SK-N-SH (cell line): ENCODE data around the gene SLC7A7. TPM values are rescaled to one million over a fixed set of nuclear protein-coding genes. Genes with fewer than 3 reads are reported as not detected.

Experiments
- CTCF ChIA-PET: fragments of 300-600, 350-600 bp; formaldehyde crosslinking; extraction: SDS; loops from one replicate; lab custom pipeline; 2021; lab: Yijun Ruan, JAX
- POLR2A ChIA-PET: fragments of 350-600 bp; sonication (Branson Sonifier 250); formaldehyde crosslinking; extraction: SDS; loops from one replicate; lab custom pipeline; 2020; ENCODE audit warnings: antibody characterized with exemption, inconsistent platforms; lab: Yijun Ruan, JAX
- DNase-seq: peaks from one replicate; pipeline ENCODE4 v3.0.0; 2012
- H2AFZ ChIP-seq: fragments of 200-600 bp; sonication (generic); 2 replicates; pipeline ENCODE4 v1.8.1; 2016; ENCODE audit warnings: antibody characterized with exemption, mild to moderate bottlenecking, low read depth
- H3F3A ChIP-seq: fragments of 200-600 bp; sonication (generic); replicated peaks from 2 replicates; pipeline ENCODE3; 2016; ENCODE audit warnings: antibody characterized with exemption, mild to moderate bottlenecking; ENCODE audit not compliant: insufficient read depth
- H3K27ac ChIP-seq, 2 experiments: fragments of 200-500 bp in 1 of 2; fragments of 200-600 bp in 1 of 2; sonication (Bioruptor generic) in 1 of 2; sonication (generic), shearing (Covaris generic) in 1 of 2; 2 replicates each; pipeline versions ENCODE4 v1.5.1 to v1.6.1; 2014 to 2016; ENCODE audit warnings: low read depth in 2 of 2, inconsistent platforms in 1 of 2, low read length in 1 of 2, mild to moderate bottlenecking in 1 of 2, mixed read lengths in 1 of 2
- H3K27me3 ChIP-seq: fragments of 200-600 bp; sonication (generic), shearing (Covaris generic); 2 replicates; pipeline ENCODE4 v1.6.1; 2016; ENCODE audit warnings: mixed run types; ENCODE audit not compliant: insufficient read depth
- H3K36me3 ChIP-seq, 2 experiments: fragments of 200-500 bp in 1 of 2; fragments of 200-600 bp in 1 of 2; sonication (Bioruptor generic) in 1 of 2; sonication (generic) in 1 of 2; replicated peaks in 1 of 2; 2 replicates each; pipeline versions ENCODE3 to v1.5.1; 2014 to 2016; ENCODE audit warnings: low read length in 1 of 2, mild to moderate bottlenecking in 1 of 2; ENCODE audit not compliant: insufficient read depth in 2 of 2, control insufficient read depth in 1 of 2
- H3K4me1 ChIP-seq, 2 experiments: fragments of 200-500 bp in 1 of 2; fragments of 200-600 bp in 1 of 2; sonication (Bioruptor generic) in 1 of 2; sonication (generic), shearing (Covaris generic) in 1 of 2; 2 replicates each; pipeline versions ENCODE4 v1.5.1 to v1.6.1; 2014 to 2016; ENCODE audit warnings: low read depth in 1 of 2, low read length in 1 of 2, mixed run types in 1 of 2; ENCODE audit not compliant: insufficient read depth in 2 of 2, control insufficient read depth in 1 of 2
- H3K4me2 ChIP-seq: fragments of 200-600 bp; sonication (generic), shearing (Covaris generic); 2 replicates; pipeline ENCODE4 v1.6.1; 2017; ENCODE audit warnings: mixed run types
- H3K4me3 ChIP-seq, 2 experiments: fragments of 200-500 bp in 1 of 2; fragments of 200-600 bp in 1 of 2; sonication (Bioruptor generic) in 1 of 2; sonication (generic), shearing (Covaris generic) in 1 of 2; 2 replicates each; pipeline versions ENCODE4 v1.5.1 to v1.8.1; 2014 to 2016; ENCODE audit warnings: low read depth in 2 of 2, inconsistent platforms in 1 of 2, low read length in 1 of 2, mild to moderate bottlenecking in 1 of 2, mixed read lengths in 1 of 2, moderate library complexity in 1 of 2
- H3K79me2 ChIP-seq: fragments of 200-600 bp; sonication (generic); 2 replicates; pipeline ENCODE4 v1.8.1; 2017; ENCODE audit warnings: mild to moderate bottlenecking; ENCODE audit not compliant: insufficient read depth
- H3K9ac ChIP-seq: fragments of 200-600 bp; sonication (generic); 2 replicates; pipeline ENCODE4 v1.6.1; 2017; ENCODE audit warnings: mixed run types
- H3K9me2 ChIP-seq: fragments of 200-600 bp; sonication (generic); 2 replicates; pipeline ENCODE4 v1.6.1; 2017; ENCODE audit warnings: mixed run types
- H3K9me3 ChIP-seq: fragments of 200-600 bp; sonication (generic); 2 replicates; pipeline ENCODE4 v1.6.1; 2017; ENCODE audit warnings: mixed run types, mild to moderate bottlenecking, moderate library complexity
- H4K20me1 ChIP-seq: fragments of 200-600 bp; sonication (generic); 2 replicates; pipeline ENCODE4 v1.6.1; 2017; ENCODE audit warnings: mild to moderate bottlenecking, mixed run types; ENCODE audit not compliant: insufficient read depth
- CHD2 ChIP-seq: fragments of 150-350 bp; IDR thresholded peaks from 2 replicates; pipeline ENCODE4 v1.6.1; 2018; ENCODE audit warnings: low read length; ENCODE audit not compliant: partially characterized antibody
- CTCF ChIP-seq: fragments of 200-600 bp; sonication (generic); IDR thresholded peaks from 2 replicates; pipeline ENCODE4 v1.6.1; 2017; ENCODE audit warnings: antibody characterized with exemption, mild to moderate bottlenecking, moderate library complexity
- FOSL2 ChIP-seq: IDR thresholded peaks from 2 replicates; pipeline ENCODE4 v1.4.0; 2012; ENCODE audit warnings: low read depth, mild to moderate bottlenecking, moderate library complexity, borderline replicate concordance
- FOXM1 ChIP-seq: IDR thresholded peaks from 2 replicates; pipeline ENCODE4 v1.4.0; 2012; ENCODE audit warnings: low read depth, mild to moderate bottlenecking
- GABPA ChIP-seq: IDR thresholded peaks from 2 replicates; pipeline ENCODE4 v1.4.0; 2012; ENCODE audit warnings: low read depth, mild to moderate bottlenecking
- JUND ChIP-seq: IDR thresholded peaks from 2 replicates; pipeline ENCODE4 v1.4.0; 2012
- MEF2A ChIP-seq: IDR thresholded peaks from 2 replicates; pipeline ENCODE4 v1.4.0; 2012; ENCODE audit warnings: low read depth, borderline replicate concordance
- MXI1 ChIP-seq: IDR thresholded peaks from 2 replicates; pipeline ENCODE4 v1.6.1; 2012; ENCODE audit warnings: mild to moderate bottlenecking, low read depth, low read length, improper control_type of control experiment
- PBX3 ChIP-seq: IDR thresholded peaks from 2 replicates; pipeline ENCODE4; 2012
- POLR2AphosphoS5 ChIP-seq: IDR thresholded peaks from 2 replicates; pipeline ENCODE4 v1.6.1; 2012; ENCODE audit warnings: low read depth, low read length
- RAD21 ChIP-seq: IDR thresholded peaks from 2 replicates; pipeline ENCODE4 v1.6.1; 2012; ENCODE audit warnings: mild to moderate bottlenecking, low read length
- RCOR1 ChIP-seq: fragments of 150-350 bp; IDR thresholded peaks from 2 replicates; pipeline ENCODE4 v1.6.1; 2017; ENCODE audit warnings: antibody characterized with exemption, low read length
- RXRA ChIP-seq: IDR thresholded peaks from 2 replicates; pipeline ENCODE4 v1.4.0; 2012; ENCODE audit warnings: low read depth, mild to moderate bottlenecking, borderline replicate concordance
- SMC3 ChIP-seq: IDR thresholded peaks from 2 replicates; pipeline ENCODE4 v1.6.1; 2012; ENCODE audit warnings: low read depth, low read length, improper control_type of control experiment
- ZBTB33 ChIP-seq: IDR thresholded peaks from 2 replicates; pipeline ENCODE4 v1.4.0; 2012; ENCODE audit warnings: low read depth, borderline replicate concordance
- WGBS: methylation state at CpG from one replicate; pipeline ENCODE4 v1.1.6; 2017; ENCODE audit warnings: low lambda C conversion rate; 5-methylcytosine and 5-hydroxymethylcytosine counted together
- polyA plus RNA-seq, 3 experiments: library from polyadenylated mRNA; depleted of rRNA; stranded (reverse); fragments of >200 nt; gene quantifications; 2 replicates each; pipeline ENCODE4 v1.2.3, GENCODE V29; 2012

SLC7A7 gene
- polyA plus RNA-seq, 1 of the 3 experiments (the other 2 are of a cell fraction) = 0.30 TPM

- CTCF ChIA-PET = no interaction called here
- WGBS = 83% methylated on average over 8 of the region's 8 CpGs
- peaks cover 42 to 51% of the 10 kb centered on the region in 2 experiments for H3K36me3 ChIP-seq
These were observed 44.6 kb downstream of the SLC7A7 start for GRCh38 chr14:22770481-22771187.

More at GRCh38 chr14:22770481-22771187, 44.6 kb downstream of the SLC7A7 start:
- Histone ChIP-seq H4K20me1 (no peaks in the 10 kb centered on the region), H2AFZ (no peak overlapping the region), H3K9ac (no peak overlapping the region), H3K4me2 (no peak overlapping the region), H3K27me3 (no peaks in the 10 kb centered on the region), H3K27ac (no peak overlapping the region), H3F3A (no peaks in the 10 kb centered on the region), H3K9me3 (no peaks in the 10 kb centered on the region), H3K4me1 (peaks cover 6 to 10% of the 10 kb centered on the region in 2 experiments; a peak in 2 of 4 replicates), H3K9me2 (no peaks in the 10 kb centered on the region), H3K4me3 (no peak overlapping the region), H3K79me2 (peaks cover 28% of the 10 kb centered on the region)
- TF ChIP-seq PBX3 = no peak
- TF ChIP-seq MEF2A = no peak
- TF ChIP-seq ZBTB33 = no peak
- no peak for TF ChIP-seq RXRA
- no peak for TF ChIP-seq FOSL2
- TF ChIP-seq GABPA = no peak
- no peak for TF ChIP-seq CHD2
- TF ChIP-seq RAD21 = no peak
- no peak for TF ChIP-seq JUND
- no peak for TF ChIP-seq CTCF
- TF ChIP-seq FOXM1 = no peak
- TF ChIP-seq SMC3 = no peak
- no peak for TF ChIP-seq RCOR1
- TF ChIP-seq MXI1 = no peak
- TF ChIP-seq POLR2AphosphoS5 = no peak
- POLR2A ChIA-PET = no interaction called here
- DNase-seq = no peak
